HPDE6-E6E7 (cell line): ENCODE data around the gene SMPD2.

Source experiments
- DNase-seq: peaks from one replicate; pipeline ENCODE4 v3.0.0; 2011; ENCODE audit warnings: missing footprints; ENCODE audit errors: extremely low spot score

Gene SMPD2

DNA sequence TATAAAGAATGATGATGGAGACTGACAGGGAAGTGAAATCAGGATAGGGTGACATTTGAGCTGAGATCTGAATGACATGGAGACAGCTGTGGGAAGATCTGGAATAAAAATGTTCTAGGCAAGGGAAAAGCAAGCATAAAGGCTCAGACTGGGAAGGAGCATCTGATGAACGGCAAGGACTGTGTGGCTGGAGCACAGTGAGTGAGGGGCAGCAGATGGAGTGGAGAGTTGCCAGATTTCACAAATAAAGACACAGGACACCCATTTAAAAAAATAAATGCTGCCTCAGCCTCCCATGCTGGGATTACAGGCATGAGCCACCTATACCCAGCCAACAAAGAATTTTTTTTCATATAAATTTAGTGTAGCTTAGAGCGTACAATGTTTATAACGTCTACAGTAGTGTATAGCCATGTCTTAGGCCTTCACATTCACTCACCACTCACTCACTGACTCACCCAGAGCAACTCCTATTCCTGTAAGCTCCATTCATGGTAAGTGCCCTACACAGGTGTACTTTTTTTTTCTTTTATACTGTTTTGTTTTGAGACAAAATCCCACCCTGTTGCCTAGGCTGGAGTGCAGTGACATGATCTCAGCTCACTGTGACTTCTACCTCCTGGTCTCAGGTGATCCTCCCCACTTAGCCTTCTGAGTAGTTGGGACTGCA is 44.9 kb downstream of the SMPD2 start:
- no peak for DNase-seq

DNA sequence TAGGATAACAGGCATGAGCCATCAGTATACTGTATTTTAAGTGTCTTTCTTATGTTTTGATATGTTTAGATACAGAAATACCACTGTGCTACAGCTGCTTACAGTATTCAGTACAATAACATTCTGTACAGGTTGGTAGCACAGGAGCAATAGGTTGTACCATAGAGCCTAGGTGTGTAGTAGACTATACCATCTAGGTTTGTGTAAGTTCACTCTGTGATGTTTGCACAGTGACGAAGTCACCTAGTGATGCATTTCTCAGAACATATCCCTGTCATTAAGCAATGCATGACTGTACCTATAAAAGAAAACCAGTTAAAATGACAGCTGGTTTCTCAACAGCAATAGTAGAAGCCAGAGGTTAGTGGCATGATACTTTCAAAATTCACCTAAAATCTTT is 45.5 kb downstream of the SMPD2 start:
- DNase-seq = no peak

DNA sequence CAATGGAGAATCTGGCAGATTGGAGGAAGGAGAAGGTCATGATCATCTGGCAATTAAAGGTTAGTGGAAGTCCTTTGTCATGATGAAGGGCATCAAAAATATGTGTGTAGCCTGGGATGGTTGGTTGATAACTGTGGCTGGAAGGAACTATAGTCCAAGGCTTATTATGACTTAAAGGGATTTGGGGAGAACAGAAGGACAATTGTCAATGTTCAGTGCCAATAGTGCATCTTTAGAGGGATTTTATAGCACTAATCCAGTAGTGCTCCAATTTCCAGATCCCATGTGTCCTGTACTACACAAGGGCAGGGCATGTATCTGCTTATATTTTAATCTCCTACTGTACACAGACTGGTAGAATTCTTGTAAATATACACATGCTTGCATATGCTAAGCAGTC is 47.5 kb downstream of the SMPD2 start:
- DNase-seq = no peak

DNA sequence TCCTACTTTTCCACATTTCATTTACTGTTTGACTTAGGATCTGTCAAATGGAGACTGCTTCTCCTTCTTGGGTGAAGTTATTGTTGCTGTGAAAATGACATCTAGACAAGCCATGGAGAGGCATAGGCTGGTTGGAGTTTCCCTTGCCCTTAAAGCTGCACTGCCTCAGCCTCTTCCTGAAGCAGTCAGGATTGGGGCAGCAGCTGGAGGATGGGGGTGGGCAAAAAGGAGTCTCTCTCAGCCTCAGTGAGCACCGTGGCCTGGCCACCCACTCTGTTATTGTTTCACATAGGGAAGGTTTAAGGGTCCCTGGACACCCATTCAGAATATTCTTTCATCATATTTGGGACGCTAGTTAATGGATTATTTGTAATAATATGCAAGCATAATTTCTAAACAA is 50.2 kb downstream of the SMPD2 start:
- DNase-seq = no peak

DNA sequence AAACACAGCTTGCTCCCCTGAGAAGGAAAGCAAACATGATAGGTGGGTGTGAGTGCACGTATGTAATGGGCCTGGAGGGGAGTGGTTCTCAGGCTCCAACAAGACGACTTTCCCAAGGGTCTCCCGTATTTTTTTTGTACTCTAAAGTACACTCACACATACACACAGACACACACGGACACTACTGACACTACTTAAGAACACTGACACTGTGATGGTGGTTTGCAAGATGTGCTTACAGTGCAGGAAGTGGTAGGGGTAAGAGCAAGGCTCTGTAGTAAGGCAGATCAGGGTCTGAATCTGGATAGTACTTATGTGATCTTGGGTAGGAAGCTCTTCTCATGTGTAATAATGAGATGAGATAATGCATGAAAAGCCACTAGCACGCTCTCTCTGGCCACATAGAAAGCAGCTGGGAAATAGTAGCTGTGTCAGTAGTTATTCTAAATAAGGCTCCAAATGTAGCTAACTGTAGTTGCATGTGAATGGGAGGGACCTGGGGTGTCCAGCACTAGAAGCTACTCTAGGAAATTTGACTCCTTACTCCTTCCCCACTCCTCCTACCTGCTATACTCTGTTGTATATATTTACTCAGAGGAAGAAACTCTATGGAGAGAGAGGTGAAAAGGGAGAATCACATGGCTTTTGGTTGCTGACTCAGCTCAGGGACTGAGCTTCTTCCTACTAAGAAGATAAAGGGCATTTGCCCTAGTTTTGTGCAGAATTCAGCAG is 50.8 kb downstream of the SMPD2 start:
- no peak for DNase-seq
